Measurements from ENCODE around the gene CPT1C. TPM values are rescaled to one million over a fixed set of nuclear protein-coding genes. Genes with fewer than 3 reads are reported as not detected.

CPT1C gene
- total RNA-seq, 2 donors from 2014 or later = 0.66 to 3.4 TPM

- DNase-seq (no peak), ATAC-seq (no peak)
- intact Hi-C loops (cut with DNase I) = no loop called here
- 91 to 92% methylated on average over 18 of the region's 18 CpGs for WGBS, 2 donors
- H3K4me1 ChIP-seq = peaks cover 27% of the 10 kb centered on the region
- no peak for TF ChIP-seq POLR2A (IDR thresholded peaks at IDR 0.05)
- TF ChIP-seq, protein P1, sequence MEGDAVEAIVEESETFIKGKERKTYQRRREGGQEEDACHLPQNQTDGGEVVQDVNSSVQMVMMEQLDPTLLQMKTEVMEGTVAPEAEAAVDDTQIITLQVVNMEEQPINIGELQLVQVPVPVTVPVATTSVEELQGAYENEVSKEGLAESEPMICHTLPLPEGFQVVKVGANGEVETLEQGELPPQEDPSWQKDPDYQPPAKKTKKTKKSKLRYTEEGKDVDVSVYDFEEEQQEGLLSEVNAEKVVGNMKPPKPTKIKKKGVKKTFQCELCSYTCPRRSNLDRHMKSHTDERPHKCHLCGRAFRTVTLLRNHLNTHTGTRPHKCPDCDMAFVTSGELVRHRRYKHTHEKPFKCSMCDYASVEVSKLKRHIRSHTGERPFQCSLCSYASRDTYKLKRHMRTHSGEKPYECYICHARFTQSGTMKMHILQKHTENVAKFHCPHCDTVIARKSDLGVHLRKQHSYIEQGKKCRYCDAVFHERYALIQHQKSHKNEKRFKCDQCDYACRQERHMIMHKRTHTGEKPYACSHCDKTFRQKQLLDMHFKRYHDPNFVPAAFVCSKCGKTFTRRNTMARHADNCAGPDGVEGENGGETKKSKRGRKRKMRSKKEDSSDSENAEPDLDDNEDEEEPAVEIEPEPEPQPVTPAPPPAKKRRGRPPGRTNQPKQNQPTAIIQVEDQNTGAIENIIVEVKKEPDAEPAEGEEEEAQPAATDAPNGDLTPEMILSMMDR (IDR thresholded peaks at IDR 0.05) = no peak
- no peaks in the 10 kb centered on the region for H3K9me3 ChIP-seq
- no peak overlapping the region for H3K4me3 ChIP-seq
- H3K27me3 ChIP-seq = no peaks in the 10 kb centered on the region
- no peak overlapping the region for H3K27ac ChIP-seq
- H3K36me3 ChIP-seq (replicated peaks in 1 of 2; ENCODE audit: insufficient read depth in 1 of 2, low read depth in 2 of 2) = peaks cover 6 to 21% of the 10 kb centered on the region in 2 donors
Observed at GRCh38 chr19:49683814-49684250, 7.1 kb upstream of the CPT1C start.

- 78 to 85% methylated on average over 23 to 34 of the region's 35 CpGs for WGBS, 2 donors
- Histone ChIP-seq H3K27ac (no peak overlapping the region), H3K9me3 (no peaks in the 10 kb centered on the region), H3K4me1 (peaks cover 27% of the 10 kb centered on the region), H3K36me3 (replicated peaks in 1 of 2; ENCODE audit: insufficient read depth in 1 of 2, low read depth in 2 of 2) (peaks cover 6 to 21% of the 10 kb centered on the region in 2 donors), H3K4me3 (no peak overlapping the region), H3K27me3 (no peaks in the 10 kb centered on the region)
- TF ChIP-seq POLR2A (IDR thresholded peaks at IDR 0.05) = no peak
- TF ChIP-seq, protein P1 (IDR thresholded peaks at IDR 0.05) = peak in 5 of 7 experiments; percentile 19 to 39 (median 33)
- intact Hi-C loops (cut with DNase I) = no loop called here
- DNase-seq = no peak
- no peak for ATAC-seq
Observed at GRCh38 chr19:49684251-49684982, 6.5 kb upstream of the CPT1C start.

DNA sequence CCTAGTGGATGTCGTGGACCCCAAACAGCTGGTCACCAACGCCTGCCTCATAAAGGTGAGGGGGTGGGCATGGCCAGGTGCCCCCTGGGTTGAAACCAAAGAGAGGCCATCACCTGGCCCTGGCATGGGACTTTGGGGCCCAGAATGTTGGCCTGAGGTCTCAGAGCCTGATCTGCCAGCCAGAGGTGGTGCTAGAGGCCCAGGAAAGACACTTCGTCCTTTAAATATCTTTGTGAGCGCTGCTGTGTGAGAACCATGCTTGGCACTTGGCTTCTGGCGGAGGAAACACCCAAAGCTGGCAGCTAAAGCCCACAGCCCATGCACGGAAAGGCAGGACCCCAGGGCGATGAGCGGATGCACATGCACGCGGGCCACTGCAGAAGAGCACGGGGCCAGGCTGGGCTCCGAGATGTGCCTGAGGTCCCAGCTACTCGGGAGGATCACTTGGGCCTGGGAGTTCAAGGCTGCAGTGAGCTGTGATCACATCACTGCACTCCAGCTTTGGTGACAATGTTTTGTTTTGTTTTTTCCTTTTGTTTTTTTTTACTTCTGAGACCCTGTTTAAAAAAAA lies 5.8 kb upstream of the CPT1C start:
- WGBS, 2 donors = 86 to 88% methylated on average over 4 to 12 of the region's 13 CpGs
- Histone ChIP-seq H3K9me3 (no peaks in the 10 kb centered on the region), H3K4me3 (no peak overlapping the region), H3K4me1 (peaks cover 27% of the 10 kb centered on the region), H3K27ac (no peak overlapping the region), H3K27me3 (no peaks in the 10 kb centered on the region), H3K36me3 (replicated peaks in 1 of 2; ENCODE audit: insufficient read depth in 1 of 2, low read depth in 2 of 2) (peaks cover 6 to 21% of the 10 kb centered on the region in 2 donors)
- intact Hi-C loops (cut with DNase I) = no loop called here
- TF ChIP-seq, protein P1 (IDR thresholded peaks at IDR 0.05) = no peak
- no peak for TF ChIP-seq POLR2A (IDR thresholded peaks at IDR 0.05)
- ATAC-seq (no peak), DNase-seq (no peak)

DNA sequence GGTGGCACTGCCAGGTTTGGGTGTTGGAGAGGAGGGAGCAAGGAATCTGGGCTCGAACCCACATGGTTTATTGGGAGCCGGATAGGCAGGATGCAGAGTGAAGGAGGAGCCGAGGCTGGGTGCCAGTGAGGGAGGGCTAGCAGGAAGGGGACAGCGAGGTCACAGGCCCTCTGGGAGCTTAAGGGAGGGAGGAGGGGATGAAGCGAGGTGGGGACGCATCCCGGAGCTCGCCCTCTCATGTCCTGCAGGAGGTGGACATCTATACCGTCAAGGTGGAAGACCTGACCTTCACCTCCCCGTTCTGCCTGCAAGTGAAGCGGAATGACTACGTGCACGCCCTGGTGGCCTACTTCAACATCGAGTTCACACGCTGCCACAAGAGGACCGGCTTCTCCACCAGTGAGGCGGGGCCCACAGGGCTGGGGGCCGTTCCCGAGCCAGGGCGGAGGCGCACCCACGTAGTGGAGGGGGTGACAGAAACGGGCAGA lies 5.0 kb upstream of the CPT1C start:
- TF ChIP-seq, protein P1 (IDR thresholded peaks at IDR 0.05) = no peak
- TF ChIP-seq POLR2A (IDR thresholded peaks at IDR 0.05) = no peak
- Histone ChIP-seq H3K36me3 (replicated peaks in 1 of 2; ENCODE audit: insufficient read depth in 1 of 2, low read depth in 2 of 2) (peaks cover 6 to 21% of the 10 kb centered on the region in 2 donors), H3K9me3 (no peaks in the 10 kb centered on the region), H3K4me3 (no peak overlapping the region), H3K27ac (no peak overlapping the region), H3K27me3 (no peaks in the 10 kb centered on the region), H3K4me1 (peaks cover 27% of the 10 kb centered on the region)
- 81 to 82% methylated on average over 20 to 23 of the region's 23 CpGs for WGBS, 2 donors
- intact Hi-C loops (cut with DNase I) = no loop called here
- ATAC-seq (no peak), DNase-seq (no peak)

Data from body of pancreas (tissue), 4 donors.